Kidney tubule cell (primary cell): ENCODE measurements around the gene BMPR2.
A peak's percentile ranks its signal among the peaks of the same experiment; 100 is the strongest.
"Not testable (repeated sequence)": the region's sequence is repeated elsewhere in the genome, so short reads cannot be mapped to it uniquely, and the experiment has no call there.

Experiments used
- DNase-seq: peaks from one replicate; pipeline ENCODE4 v3.0.0-alpha.2; 2018; ENCODE audit warnings: low spot score

Gene BMPR2

GRCh38 chr2:202535290-202535689 is 159.2 kb downstream of the BMPR2 start:
- not testable (repeated sequence) for DNase-seq

DNA sequence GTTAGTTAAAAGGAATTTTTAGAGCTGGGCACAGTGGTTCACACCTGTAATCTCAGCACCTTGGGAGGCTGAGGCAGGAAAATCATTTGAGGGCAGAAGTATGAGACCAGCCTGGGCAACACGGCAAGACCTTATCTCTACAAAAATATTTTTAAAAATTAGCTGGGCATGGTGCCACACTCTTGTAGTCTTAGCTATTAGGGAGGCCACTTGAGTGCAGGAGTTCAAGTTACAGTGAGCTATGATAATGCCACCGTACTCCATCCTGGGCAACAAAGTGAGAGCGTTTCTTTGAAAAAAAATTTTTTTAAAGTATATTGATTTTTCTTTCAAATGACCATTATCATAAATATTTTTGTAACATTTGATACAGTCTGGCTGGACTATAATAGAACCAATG is 165.0 kb downstream of the BMPR2 start:
- DNase-seq = no peak

DNA sequence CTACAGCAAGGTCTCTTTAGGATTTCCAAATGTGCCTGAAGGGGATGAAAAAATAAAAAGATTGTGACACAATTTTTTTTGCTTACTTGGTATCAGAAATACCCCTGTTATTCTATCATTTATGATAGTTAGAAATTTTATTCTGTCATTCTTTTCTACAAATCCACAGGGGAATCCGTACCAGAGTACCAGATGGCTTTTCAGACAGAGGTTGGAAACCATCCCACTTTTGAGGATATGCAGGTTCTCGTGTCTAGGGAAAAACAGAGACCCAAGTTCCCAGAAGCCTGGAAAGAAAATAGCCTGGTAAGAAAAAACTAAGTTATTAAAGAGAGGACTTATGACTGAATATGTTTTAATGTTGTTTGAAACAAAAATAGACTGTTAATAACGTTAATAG is 166.0 kb downstream of the BMPR2 start:
- no peak for DNase-seq

- DNase-seq = no peak
Measured at GRCh38 chr2:202545523-202545922, 169.4 kb downstream of the BMPR2 start.

GRCh38 chr2:202545931-202546330 is 169.8 kb downstream of the BMPR2 start:
- DNase-seq = no peak

GRCh38 chr2:202546499-202547141 is 170.5 kb downstream of the BMPR2 start:
- peak; percentile 6 for DNase-seq

DNA sequence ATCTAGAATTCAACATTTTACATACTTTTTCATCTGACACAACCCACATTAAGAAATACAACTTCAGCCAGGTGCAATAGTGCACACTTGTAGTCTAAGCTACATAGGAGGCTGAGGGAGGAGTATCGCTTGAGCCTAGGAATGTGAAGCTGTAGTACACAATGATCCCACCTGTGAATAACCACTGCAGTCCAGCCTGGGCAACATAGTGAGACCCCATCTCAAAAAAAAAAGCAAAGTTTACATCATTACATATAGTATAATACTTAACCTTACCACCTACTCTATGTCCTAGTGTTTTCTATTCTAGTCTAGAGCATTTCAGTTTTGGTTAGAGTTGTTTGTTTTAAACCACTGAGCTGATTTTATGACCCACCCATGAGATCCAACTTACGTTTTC is 172.1 kb downstream of the BMPR2 start:
- no peak for DNase-seq

- DNase-seq = not testable (repeated sequence)
Measured at GRCh38 chr2:202551000-202551399, 174.9 kb downstream of the BMPR2 start.

DNA sequence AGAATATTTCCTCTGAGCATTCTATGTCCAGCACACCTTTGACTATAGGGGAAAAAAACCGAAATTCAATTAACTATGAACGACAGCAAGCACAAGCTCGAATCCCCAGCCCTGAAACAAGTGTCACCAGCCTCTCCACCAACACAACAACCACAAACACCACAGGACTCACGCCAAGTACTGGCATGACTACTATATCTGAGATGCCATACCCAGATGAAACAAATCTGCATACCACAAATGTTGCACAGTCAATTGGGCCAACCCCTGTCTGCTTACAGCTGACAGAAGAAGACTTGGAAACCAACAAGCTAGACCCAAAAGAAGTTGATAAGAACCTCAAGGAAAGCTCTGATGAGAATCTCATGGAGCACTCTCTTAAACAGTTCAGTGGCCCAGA is 179.2 kb downstream of the BMPR2 start:
- no peak for DNase-seq

- no peak for DNase-seq
Measured at GRCh38 chr2:202560200-202560599, 184.1 kb downstream of the BMPR2 start.

GRCh38 chr2:202564226-202564625 is 188.1 kb downstream of the BMPR2 start:
- DNase-seq = no peak

DNA sequence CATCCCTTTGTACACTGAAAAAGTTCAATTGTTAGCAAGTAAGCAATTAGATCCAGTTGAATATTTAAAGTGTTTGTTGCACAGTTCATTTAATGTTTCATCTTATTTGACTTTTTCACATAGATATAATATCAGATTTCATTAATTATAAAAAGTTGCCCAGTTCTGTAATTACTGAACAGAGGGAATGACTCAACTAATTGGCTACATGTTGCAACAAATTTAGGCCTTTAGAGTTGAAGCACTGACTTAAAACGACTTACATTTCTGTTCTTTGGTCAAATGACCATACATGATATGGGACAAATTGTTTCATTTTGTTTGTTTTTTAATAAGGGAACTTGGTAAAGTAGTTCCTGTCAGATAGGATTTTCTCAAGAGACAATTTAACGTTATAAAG is 190.2 kb downstream of the BMPR2 start:
- no peak for DNase-seq

GRCh38 chr2:202574541-202574940 is 198.4 kb downstream of the BMPR2 start:
- DNase-seq = peak; percentile 59

GRCh38 chr2:202575194-202575593 is 199.1 kb downstream of the BMPR2 start:
- not testable (repeated sequence) for DNase-seq

- DNase-seq = no peak
Measured at GRCh38 chr2:202577250-202578183, 201.4 kb downstream of the BMPR2 start.

DNA sequence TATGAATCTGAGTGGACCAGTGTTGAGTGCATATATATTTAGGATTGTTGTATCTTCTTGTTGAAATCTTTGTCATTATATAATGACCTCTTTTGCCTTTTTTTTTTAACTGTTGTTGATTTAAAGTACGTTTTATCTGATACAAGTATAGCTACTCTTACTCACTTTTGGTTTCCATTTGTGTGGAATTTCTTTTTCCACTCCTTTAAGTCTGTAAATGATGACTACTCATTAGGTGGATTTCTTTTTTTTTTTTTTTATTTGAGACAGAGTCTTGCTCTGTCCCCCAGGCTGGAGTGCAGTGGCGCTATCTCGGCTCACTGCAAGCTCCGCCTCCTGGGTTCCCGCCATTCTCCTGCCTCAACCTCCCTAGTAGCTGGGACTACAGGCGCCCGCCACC is 206.7 kb downstream of the BMPR2 start:
- DNase-seq = not testable (repeated sequence)

GRCh38 chr2:202583709-202584219 is 207.6 kb downstream of the BMPR2 start:
- DNase-seq = no peak

- DNase-seq = peak; percentile 73
Measured at GRCh38 chr2:202588647-202589581, 212.8 kb downstream of the BMPR2 start.

GRCh38 chr2:202589582-202589949 is 213.4 kb downstream of the BMPR2 start:
- DNase-seq = no peak

- DNase-seq = no peak
Measured at GRCh38 chr2:202592566-202592965, 216.4 kb downstream of the BMPR2 start.

DNA sequence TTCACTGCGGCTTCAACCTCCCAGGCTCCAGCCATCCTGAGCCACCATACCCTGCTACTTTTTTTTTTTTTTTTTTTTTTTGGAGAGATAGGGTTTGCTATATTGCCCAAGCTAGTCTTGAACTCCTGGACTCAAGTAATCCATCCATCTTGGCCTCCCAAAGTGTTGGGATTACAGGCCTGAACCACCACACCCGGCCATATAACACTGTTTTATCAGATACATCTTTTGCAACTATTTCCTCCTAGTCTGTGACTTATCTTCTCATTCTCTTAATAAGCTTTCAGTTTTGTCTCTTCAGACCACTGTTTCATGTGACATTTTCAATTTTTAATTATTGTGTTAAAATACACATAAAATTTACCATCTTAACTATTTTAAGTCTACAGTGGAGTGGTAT is 223.0 kb downstream of the BMPR2 start:
- DNase-seq = no peak

GRCh38 chr2:202599911-202600310 is 223.8 kb downstream of the BMPR2 start:
- DNase-seq = no peak
